ENCODE results near the gene CNTN1. TPM values are rescaled to one million over a fixed set of nuclear protein-coding genes. Genes with fewer than 3 reads are reported as not detected.
"Not testable (repeated sequence)": the region's sequence is repeated elsewhere in the genome, so short reads cannot be mapped to it uniquely, and the experiment has no call there.

Gene CNTN1
- total RNA-seq, 6 experiments from 2014 or later, result 0.09 to 0.66 (median 0.26) TPM

DNA sequence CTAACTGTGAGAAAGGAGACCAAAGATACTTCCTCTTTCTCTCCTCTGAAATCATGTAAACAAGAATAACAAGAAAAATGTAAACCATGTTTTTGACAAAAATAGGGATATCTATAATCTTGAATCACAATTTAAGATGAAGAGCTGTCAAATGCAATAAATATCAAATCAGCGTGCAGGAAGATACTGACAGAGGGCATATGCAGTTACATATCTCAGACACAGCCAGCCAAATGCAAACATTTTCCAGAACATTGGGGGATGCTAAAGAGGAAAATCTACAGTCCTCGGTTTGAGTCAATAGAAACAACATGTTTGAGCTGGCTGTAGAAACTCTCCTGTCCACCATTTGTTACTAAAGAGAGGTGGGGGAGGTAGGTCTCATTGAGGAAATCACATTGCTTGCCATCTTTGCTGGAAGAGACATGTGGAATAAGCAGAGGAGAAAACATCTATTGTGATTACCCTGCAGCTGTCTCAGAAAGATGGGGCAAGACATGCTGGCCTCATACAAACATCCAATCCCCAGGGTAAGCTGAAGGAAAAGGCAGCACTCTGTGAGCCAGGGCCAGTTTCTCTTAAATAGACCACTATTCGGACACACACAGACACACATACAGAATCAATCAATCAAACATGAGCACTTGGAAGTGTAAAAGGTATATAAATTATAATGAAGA, 43.5 kb downstream of the CNTN1 start:
- WGBS (ENCODE audit: insufficient coverage, low coverage, low lambda C conversion rate, missing lambda C conversion rate), result 28% methylated on average over 3 of the region's 3 CpGs
- no peak overlapping the region for H3K4me3 ChIP-seq
- TF ChIP-seq POLR2A (IDR thresholded peaks at IDR 0.05), result no peak
- TF ChIP-seq, protein P1, sequence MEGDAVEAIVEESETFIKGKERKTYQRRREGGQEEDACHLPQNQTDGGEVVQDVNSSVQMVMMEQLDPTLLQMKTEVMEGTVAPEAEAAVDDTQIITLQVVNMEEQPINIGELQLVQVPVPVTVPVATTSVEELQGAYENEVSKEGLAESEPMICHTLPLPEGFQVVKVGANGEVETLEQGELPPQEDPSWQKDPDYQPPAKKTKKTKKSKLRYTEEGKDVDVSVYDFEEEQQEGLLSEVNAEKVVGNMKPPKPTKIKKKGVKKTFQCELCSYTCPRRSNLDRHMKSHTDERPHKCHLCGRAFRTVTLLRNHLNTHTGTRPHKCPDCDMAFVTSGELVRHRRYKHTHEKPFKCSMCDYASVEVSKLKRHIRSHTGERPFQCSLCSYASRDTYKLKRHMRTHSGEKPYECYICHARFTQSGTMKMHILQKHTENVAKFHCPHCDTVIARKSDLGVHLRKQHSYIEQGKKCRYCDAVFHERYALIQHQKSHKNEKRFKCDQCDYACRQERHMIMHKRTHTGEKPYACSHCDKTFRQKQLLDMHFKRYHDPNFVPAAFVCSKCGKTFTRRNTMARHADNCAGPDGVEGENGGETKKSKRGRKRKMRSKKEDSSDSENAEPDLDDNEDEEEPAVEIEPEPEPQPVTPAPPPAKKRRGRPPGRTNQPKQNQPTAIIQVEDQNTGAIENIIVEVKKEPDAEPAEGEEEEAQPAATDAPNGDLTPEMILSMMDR (IDR thresholded peaks at IDR 0.05), result no peak
- H3K36me3 ChIP-seq, result no peaks in the 10 kb centered on the region
- no peaks in the 10 kb centered on the region for H3K27me3 ChIP-seq
- DNase-seq (no peak), ATAC-seq (no peak)
- H3K27ac ChIP-seq, result no peak overlapping the region
- no peaks in the 10 kb centered on the region for H3K9me3 ChIP-seq
- no peaks in the 10 kb centered on the region for H3K4me1 ChIP-seq
- intact Hi-C loops (cut with DNase I), result no loop called here

DNA sequence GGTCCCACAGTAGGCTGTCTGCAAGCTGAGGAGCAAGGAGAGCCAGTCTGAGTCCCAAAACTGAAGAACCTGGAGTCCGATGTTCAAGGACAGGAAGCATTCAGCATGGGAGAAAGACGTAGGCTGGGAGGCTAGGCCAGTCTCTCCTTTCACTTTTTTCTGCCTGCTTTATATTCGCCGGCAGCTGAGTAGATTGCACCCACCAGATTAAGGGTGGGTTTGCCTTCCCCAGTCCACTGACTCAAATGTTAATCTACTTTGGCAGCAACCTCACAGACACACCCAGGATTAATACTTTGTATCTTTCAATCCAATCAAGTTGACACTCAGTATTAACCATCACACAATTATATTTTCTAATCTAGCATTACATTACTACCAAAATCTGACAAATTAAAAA, 45.2 kb downstream of the CNTN1 start:
- WGBS (ENCODE audit: insufficient coverage, low coverage, low lambda C conversion rate, missing lambda C conversion rate), result 54% methylated on average over 3 of the region's 4 CpGs
- H3K27me3 ChIP-seq; DNase-seq; H3K4me1 ChIP-seq; ATAC-seq; H3K9me3 ChIP-seq; H3K36me3 ChIP-seq; H3K27ac ChIP-seq; intact Hi-C loops (cut with DNase I); H3K4me3 ChIP-seq: not testable (repeated sequence)

DNA sequence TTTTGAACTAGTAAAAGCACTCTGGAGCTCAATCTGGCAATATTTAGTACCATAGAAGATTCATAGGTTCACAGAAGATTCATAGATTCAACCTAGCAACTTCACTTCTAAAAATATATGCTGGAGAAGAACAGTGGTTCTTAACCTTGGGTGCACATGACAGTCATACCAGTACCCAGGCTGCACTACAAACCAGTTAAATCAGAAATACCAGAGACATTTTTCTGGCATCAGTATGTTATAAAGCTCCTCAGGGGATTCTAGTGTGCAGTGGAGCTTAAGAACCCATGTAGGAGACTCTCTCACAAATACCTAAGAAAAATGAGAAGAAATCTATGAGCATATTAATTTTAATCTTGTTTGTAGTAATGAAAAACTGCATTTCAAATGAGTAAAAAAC, 46.6 kb downstream of the CNTN1 start:
- no peak for DNase-seq
- ATAC-seq, result no peak
- H3K27me3 ChIP-seq, result no peaks in the 10 kb centered on the region
- H3K4me3 ChIP-seq, result no peak overlapping the region
- no peaks in the 10 kb centered on the region for H3K4me1 ChIP-seq
- H3K27ac ChIP-seq, result no peak overlapping the region
- H3K9me3 ChIP-seq, result no peaks in the 10 kb centered on the region
- intact Hi-C loops (cut with DNase I), result no loop called here
- TF ChIP-seq POLR2A (IDR thresholded peaks at IDR 0.05), result no peak
- TF ChIP-seq, protein P1 (IDR thresholded peaks at IDR 0.05), result no peak
- H3K36me3 ChIP-seq, result no peaks in the 10 kb centered on the region

DNA sequence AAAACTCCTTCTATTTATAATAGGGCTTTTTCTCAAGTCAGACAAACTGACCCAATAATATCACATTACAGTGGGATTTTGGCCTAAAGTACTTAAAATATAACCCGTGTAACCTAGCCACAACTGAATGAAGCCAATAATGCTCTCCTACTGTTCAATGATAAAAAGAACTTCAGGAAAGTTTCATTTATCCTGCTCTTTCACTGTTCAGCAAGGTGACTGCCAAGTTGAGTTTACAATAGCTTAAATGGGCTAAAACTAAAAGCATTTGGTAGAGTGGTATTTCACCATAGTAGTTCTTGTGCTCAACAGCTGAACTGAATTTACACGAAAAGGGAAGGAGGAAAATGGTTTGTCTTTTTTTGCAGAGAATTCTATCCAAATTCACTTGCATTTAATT, 49.8 kb downstream of the CNTN1 start:
- no peaks in the 10 kb centered on the region for H3K4me1 ChIP-seq
- no peaks in the 10 kb centered on the region for H3K9me3 ChIP-seq
- no peak overlapping the region for H3K27ac ChIP-seq
- H3K36me3 ChIP-seq, result no peaks in the 10 kb centered on the region
- ATAC-seq (no peak), DNase-seq (no peak)
- intact Hi-C loops (cut with DNase I), result no loop called here
- 57% methylated on average over 2 of the region's 2 CpGs for WGBS (ENCODE audit: insufficient coverage, low coverage, low lambda C conversion rate, missing lambda C conversion rate)
- no peaks in the 10 kb centered on the region for H3K27me3 ChIP-seq
- H3K4me3 ChIP-seq, result no peak overlapping the region
- no peak for TF ChIP-seq POLR2A (IDR thresholded peaks at IDR 0.05)
- TF ChIP-seq, protein P1 (IDR thresholded peaks at IDR 0.05), result no peak

DNA sequence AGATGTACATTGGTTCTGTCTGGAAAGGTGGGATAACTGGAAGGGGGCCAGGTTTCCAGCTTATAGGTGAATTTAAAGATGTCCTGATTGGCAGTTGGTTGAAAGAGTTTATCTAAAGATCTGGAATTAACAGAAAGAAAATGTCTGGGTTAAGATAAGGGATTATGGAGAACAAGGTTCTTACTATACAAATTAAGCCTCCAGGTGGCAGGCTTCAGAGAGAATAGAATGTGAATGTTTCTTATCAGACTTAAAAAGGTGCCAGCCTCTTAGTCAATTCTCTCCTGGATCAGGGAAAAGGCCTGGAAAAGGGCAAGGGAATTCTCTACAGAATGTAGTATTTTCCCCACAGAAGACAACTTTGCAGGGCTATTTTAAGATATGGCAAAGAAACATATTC, 53.1 kb downstream of the CNTN1 start:
- ATAC-seq (no peak), DNase-seq (no peak)
- no peaks in the 10 kb centered on the region for H3K27me3 ChIP-seq
- H3K27ac ChIP-seq, result no peak overlapping the region
- no peaks in the 10 kb centered on the region for H3K9me3 ChIP-seq
- no peak for TF ChIP-seq POLR2A (IDR thresholded peaks at IDR 0.05)
- TF ChIP-seq, protein P1 (IDR thresholded peaks at IDR 0.05), result no peak
- no peak overlapping the region for H3K4me3 ChIP-seq
- H3K4me1 ChIP-seq, result no peaks in the 10 kb centered on the region
- no peaks in the 10 kb centered on the region for H3K36me3 ChIP-seq
- intact Hi-C loops (cut with DNase I), result no loop called here
